Mesenteric fat pad (tissue), 1 donor: ENCODE results near the gene TYMS. TPM values are rescaled to one million over a fixed set of nuclear protein-coding genes. Genes with fewer than 3 reads are reported as not detected.

Experiments used
- DNase-seq: peaks from one replicate; pipeline ENCODE4 v3.0.0-alpha.2; 2020; ENCODE audit warnings: low spot score
- total RNA-seq: library from RNA; stranded (reverse); fragmentation: NEBNext Ultra II Directional; extraction: Animal tissue kit (Norgen Biotek cat#: 25700); gene quantifications from one replicate; pipeline ENCODE4 v1.2.1, GENCODE V29; 2021
- donor health status: DM: yes; HTN: yes; CAD: no.

TYMS gene
- total RNA-seq, 1 donor from 2014 or later: 1.2 TPM

DNA sequence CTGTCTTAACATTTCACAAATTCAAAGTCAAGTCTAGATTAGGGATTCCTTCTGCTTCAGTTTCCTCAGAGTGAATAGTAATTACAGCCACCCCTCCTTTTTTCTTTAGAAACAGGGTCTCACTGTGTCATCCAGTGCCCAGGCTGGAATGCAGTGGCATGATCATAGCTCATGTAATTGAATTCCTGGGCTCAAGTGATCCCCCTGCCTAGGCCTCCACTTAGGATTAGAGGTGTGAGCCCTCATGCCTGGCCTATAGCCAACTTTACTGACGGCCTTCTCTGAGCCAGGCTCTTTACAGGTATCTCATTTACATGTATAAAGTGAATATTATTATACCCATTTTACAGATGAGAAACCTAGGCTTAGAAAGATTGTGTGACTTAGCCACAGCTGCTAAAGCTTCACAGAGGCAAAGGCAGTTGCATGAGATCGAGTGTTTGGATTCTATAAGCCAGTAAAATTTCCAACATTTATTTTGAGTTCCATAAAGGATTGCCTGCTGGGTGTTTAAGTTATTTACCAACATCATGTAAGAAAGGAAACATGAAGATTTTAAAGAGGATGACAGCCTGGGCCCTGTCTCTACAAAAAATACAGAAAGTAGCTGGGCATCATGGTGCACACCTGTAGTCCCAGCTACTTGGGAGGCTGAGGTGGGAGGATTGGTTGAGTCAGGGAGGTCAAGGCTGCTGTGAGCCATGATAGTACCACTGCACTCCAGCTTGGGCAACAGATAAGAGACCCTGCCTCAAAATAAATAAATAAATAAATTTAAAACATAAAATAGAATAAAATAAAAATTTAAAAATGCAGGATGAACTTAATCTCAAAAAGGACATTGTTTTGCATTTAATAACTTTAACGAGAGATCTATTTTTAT, 53.2 kb downstream of the TYMS start:
- DNase-seq: no peak

DNA sequence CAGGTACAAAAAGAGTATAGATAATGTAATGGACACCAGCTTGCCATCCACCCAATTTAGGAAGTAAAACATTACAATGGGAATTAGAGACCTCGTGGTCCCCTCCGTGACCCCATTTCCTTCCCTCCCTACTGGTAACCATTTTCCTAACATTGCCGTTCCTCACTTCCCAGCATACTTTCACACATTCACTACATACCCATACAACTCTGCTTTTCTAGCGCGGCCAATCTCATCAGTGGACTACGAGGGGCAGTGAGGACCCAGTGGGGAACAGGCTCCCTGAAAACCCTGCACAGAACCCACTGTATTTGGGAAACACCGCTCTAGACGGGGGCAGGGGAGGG, 53.8 kb downstream of the TYMS start:
- no peak for DNase-seq

DNA sequence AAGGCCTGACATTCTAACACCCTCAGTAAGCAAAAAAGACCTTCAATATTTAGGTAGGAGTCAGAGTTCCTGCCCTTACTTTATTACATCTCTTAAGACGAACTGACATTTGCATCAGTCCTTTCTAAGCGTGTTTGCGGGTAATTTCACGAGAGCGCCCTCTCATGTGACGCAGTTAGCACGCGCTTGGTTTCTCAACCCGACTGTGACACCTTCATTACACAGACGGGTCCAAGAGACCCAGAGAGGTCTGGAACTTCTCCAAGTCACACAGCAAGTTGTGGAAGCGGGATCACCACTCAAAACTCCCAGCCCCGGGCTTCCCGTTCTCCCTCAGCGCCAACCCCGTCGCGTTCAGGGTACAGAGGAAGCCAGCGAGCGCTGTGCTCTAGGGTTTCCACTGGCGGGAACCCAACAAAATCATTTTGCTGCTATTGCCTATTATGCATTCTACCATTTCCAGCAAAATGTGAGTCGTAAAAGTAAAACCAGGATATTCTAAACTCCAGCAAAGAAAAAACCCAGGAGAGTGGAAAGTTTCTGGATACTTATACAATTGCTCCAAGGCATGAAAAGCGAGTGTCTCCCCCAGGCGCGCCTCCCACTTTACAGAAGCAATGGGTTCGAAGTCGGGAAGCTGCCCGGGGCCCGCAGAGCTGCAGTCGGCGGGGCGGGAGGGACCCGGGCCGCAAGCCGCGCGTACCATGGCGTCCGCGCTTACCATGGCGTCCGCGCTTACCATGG, 54.4 kb downstream of the TYMS start:
- DNase-seq: no peak

DNA sequence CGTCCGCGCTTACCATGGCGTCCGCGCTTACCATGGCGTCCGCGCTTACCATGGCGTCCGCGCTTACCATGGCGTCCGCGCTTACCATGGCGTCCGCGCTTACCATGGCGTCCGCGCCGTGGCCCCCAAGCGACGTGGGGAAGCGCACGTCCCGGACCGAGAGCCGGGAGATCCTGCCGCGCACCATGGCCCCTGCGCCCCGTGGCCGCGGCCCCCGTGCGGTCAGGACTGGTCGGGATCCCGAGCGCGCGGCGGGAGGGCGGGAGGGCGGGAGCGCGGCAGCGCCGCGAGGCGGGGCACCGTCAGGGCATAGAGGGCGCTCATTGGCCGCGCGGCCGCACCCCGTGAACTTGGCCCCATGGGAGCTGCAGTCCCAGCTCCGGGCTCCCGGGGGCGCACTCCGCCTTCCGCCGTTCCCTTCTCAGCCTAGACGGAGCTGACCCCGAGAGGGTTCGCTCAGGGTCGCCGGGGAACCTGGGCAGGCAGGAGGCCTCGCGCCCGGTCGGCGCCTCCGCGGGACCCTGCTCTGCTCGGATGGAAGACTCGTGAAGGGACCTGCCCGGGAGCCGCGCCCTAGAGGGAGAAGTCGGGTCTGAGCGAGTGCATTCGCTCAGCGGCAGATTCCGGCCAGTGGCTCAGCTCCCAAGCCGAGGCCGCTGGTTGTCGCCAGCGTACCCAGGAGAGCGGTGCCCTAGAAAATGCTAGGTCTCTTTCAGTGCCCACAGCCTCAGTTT, 55.1 kb downstream of the TYMS start, which contains the start of gene ENOSF1:
Gene ENOSF1 (minus strand): TSS at position 230 of the 734 bp plus-strand sequence. CDS start 43 bp downstream, at position 187.
- DNase-seq: peak; percentile 96

DNA sequence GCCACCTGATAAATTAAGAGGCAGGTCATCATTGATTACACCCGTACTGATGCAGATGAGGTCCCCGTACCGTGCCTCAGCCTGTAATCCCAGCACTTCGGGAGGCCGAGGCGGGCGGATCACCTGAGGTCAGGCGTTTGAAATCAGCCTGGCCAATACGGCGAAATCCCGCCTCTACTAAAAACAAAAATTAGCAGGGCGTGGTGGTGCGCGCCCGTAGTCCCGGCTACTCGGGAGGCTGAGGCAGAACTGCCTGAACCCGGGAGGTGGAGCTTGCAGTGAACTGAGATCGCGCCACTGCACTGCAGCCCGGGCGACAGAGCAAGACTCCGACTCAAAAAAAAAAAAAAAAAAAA, 55.7 kb downstream of the TYMS start:
- no peak for DNase-seq

DNA sequence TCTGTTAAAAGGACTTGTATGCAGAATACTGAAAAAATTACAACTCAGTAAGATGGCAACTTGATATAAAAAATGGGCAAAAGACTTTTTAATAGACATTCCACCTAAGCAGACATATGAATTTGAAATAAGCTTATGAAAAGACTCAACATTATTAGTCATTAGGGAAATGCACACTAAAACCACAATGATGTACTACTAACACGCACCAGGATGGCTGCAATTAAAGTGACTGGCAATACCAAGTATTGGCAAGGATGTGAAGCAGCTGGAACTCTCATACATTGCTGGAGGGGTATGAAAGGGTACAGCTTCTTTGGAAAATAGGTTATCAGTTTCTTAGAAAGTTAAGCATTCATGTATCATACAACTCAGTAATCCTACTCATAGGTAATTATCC, 58.2 kb downstream of the TYMS start:
- no peak for DNase-seq

DNA sequence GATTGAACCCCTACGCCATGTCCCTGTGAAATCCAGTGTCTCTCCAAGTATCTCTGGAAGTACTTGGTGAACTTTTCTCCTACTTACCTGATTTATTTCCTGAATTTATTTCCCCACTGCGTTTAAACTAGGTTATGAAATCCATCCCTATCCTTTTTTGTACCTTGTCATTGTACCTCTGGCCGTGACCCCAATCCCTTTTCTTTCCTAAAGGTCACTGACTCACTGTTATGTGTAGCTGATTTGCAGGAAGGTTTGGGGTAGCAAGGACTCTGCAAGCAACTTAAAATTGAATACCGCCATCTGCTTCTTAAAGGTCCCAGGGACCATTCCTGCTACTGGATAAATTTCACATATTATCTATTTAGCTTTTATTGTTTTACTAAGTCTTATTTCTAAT, 59.5 kb downstream of the TYMS start:
- no peak for DNase-seq

Other genes starting within 250 kb of the TYMS start
- 36.7 TPM for gene COLEC12, start 157.0 kb upstream of the TYMS start, total RNA-seq
- not detected for gene CETN1, start 77.3 kb upstream of the TYMS start, total RNA-seq
- not detected for gene CLUL1, start 60.7 kb upstream of the TYMS start, total RNA-seq
- 54.5 TPM for gene ENOSF1, start 55.0 kb downstream of the TYMS start, total RNA-seq
- gene YES1, start 154.6 kb downstream of the TYMS start, total RNA-seq: 54.3 TPM
- gene ADCYAP1, start 247.2 kb downstream of the TYMS start, total RNA-seq: 0.55 TPM